HAP-1 (cell line): ENCODE results near the gene MEN1.
"Not testable (repeated sequence)": the region's sequence is repeated elsewhere in the genome, so short reads cannot be mapped to it uniquely, and the experiment has no call there.

Experiments used
- DNase-seq, 2 experiments: peaks; one replicate each; pipeline ENCODE4 v3.0.0-alpha.2; 2016 to 2020; ENCODE audit warnings: low spot score in 2 of 2
- H3K27me3 ChIP-seq: fragments of 250-450 bp; sonication (Bioruptor Pico); 2 replicates; pipeline ENCODE4 v1.5.1; 2020; ENCODE audit warnings: low read depth, mild to moderate bottlenecking, moderate library complexity
- H3K36me3 ChIP-seq: fragments of 250-450 bp; sonication (Bioruptor Pico); replicated peaks from 2 replicates; pipeline ENCODE4 v1.5.1; 2020; ENCODE audit warnings: mild to moderate bottlenecking
- H3K4me1 ChIP-seq: fragments of 250-450 bp; sonication (Bioruptor Pico); 2 replicates; pipeline ENCODE4 v1.5.1; 2020; ENCODE audit warnings: mild to moderate bottlenecking
- H3K4me3 ChIP-seq: fragments of 250-450 bp; sonication (Bioruptor Pico); 2 replicates; pipeline ENCODE4 v1.5.1; 2020; ENCODE audit warnings: mild to moderate bottlenecking, moderate library complexity
- H3K9me3 ChIP-seq: fragments of 250-450 bp; sonication (Bioruptor Pico); 2 replicates; pipeline ENCODE4 v1.5.1; 2020; ENCODE audit warnings: mild to moderate bottlenecking, moderate library complexity
- in situ Hi-C: fragments of 300-500 bp; cut with MboI; formaldehyde crosslinking; loops from 3 replicates; pipeline ENCODE4 v1.14.3; 2020; ENCODE audit warnings: low sequenced_read_pairs, inconsistent platforms, mixed read lengths

Gene MEN1

DNA sequence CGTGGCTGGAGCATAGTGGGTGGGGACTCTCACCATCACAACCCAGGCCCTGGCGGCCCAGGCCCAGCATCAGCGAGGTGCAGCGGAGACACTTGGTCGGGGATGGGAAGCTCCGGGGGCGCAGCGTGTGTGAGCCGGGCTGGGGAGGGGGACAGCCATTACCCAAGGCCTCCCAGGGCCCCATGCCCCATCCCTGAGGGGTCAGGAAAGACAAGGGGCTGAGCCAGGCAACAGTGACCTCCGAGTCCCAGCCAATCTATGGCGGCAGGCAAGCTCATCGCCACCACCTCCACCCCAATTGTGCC lies 22.8 kb upstream of the MEN1 start:
- H3K9me3 ChIP-seq: no peaks in the 10 kb centered on the region
- no peaks in the 10 kb centered on the region for H3K36me3 ChIP-seq
- in situ Hi-C loops: no loop called here

GRCh38 chr11:64832467-64833197 lies 22.3 kb upstream of the MEN1 start:
- no peak for DNase-seq
- Histone ChIP-seq H3K4me3 (no peak overlapping the region), H3K36me3 (no peaks in the 10 kb centered on the region), H3K27me3 (no peaks in the 10 kb centered on the region), H3K9me3 (no peaks in the 10 kb centered on the region), H3K4me1 (no peaks in the 10 kb centered on the region)
- in situ Hi-C loops: no loop called here

More for the DNA sequence above, 22.8 kb upstream of the MEN1 start:
- H3K4me3 ChIP-seq: no peak overlapping the region
- H3K27me3 ChIP-seq: no peaks in the 10 kb centered on the region
- H3K4me1 ChIP-seq: no peaks in the 10 kb centered on the region
- no peak for DNase-seq

- Histone ChIP-seq H3K36me3 (no peaks in the 10 kb centered on the region), H3K4me1 (no peaks in the 10 kb centered on the region), H3K4me3 (no peak overlapping the region), H3K9me3 (no peaks in the 10 kb centered on the region), H3K27me3 (no peaks in the 10 kb centered on the region)
- DNase-seq: no peak
- in situ Hi-C loops: no loop called here
Measured at GRCh38 chr11:64831411-64831891, 21.1 kb upstream of the MEN1 start.

GRCh38 chr11:64829536-64830251 lies 19.3 kb upstream of the MEN1 start:
- Histone ChIP-seq H3K4me3 (no peak overlapping the region), H3K4me1 (no peaks in the 10 kb centered on the region), H3K9me3 (no peaks in the 10 kb centered on the region), H3K27me3 (no peaks in the 10 kb centered on the region), H3K36me3 (no peaks in the 10 kb centered on the region)
- no peak for DNase-seq
- in situ Hi-C loops: no loop called here

DNA sequence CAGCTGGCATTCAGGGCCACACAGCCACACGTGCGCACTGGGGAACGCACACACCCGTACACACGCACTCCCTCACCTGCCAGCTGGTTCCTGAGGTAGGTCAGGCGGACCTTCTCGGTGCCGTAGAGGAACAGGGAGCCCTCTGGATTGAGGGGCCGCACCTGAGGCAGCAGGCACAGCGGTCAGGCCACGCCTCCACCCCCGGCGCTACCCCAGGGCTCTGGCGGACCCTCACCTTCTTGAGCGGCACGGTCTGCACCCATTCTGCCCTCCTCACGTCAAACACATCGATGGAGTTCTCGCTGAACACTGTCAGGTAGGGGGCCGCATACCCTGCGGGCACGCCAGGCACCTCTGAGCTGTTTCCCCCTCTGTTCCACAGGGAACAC lies 17.1 kb upstream of the MEN1 start:
- no peak for DNase-seq
- Histone ChIP-seq H3K27me3 (no peaks in the 10 kb centered on the region), H3K9me3 (no peaks in the 10 kb centered on the region), H3K4me1 (no peaks in the 10 kb centered on the region), H3K36me3 (no peaks in the 10 kb centered on the region), H3K4me3 (no peak overlapping the region)
- in situ Hi-C loops: no loop called here

- Histone ChIP-seq H3K9me3 (no peaks in the 10 kb centered on the region), H3K36me3 (no peaks in the 10 kb centered on the region), H3K4me3 (no peak overlapping the region), H3K27me3 (no peaks in the 10 kb centered on the region), H3K4me1 (no peaks in the 10 kb centered on the region)
- DNase-seq: no peak
- in situ Hi-C loops: no loop called here
Measured at GRCh38 chr11:64826578-64827450, 16.5 kb upstream of the MEN1 start.

GRCh38 chr11:64826062-64826461 lies 15.7 kb upstream of the MEN1 start:
- Histone ChIP-seq H3K36me3 (no peaks in the 10 kb centered on the region), H3K4me3 (no peak overlapping the region), H3K4me1 (no peaks in the 10 kb centered on the region), H3K27me3 (no peaks in the 10 kb centered on the region), H3K9me3 (no peaks in the 10 kb centered on the region)
- in situ Hi-C loops: no loop called here
- DNase-seq: no peak

GRCh38 chr11:64823568-64824119 lies 13.3 kb upstream of the MEN1 start:
- no peak overlapping the region for H3K4me3 ChIP-seq
- in situ Hi-C loops: no loop called here
- DNase-seq: no peak
- H3K4me1 ChIP-seq: no peaks in the 10 kb centered on the region
- no peaks in the 10 kb centered on the region for H3K9me3 ChIP-seq
- no peaks in the 10 kb centered on the region for H3K36me3 ChIP-seq
- H3K27me3 ChIP-seq: no peaks in the 10 kb centered on the region

DNA sequence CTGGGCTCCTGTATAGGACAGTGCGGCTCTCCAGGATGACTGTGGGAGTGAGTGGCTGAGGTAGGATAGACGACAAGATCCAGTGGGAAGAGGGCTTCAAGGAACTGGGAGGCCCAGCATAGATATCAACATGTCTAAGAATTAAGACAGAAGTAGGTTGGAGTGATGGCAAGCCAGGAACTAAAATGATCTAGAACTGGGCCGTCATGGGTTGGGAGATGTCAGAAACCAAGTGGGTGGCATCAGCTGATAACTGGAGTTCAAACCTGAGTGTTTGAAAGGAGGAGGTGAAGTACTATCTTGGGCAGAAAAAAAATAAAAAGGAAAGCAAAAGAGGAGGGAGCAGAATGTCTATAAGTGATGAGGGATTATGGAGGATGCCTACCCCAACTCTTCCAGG lies 7.1 kb upstream of the MEN1 start:
- Histone ChIP-seq H3K27me3 (no peaks in the 10 kb centered on the region), H3K9me3 (no peaks in the 10 kb centered on the region), H3K4me3 (no peak overlapping the region), H3K36me3 (no peaks in the 10 kb centered on the region), H3K4me1 (no peaks in the 10 kb centered on the region)
- in situ Hi-C loops: no loop called here
- DNase-seq: no peak

DNA sequence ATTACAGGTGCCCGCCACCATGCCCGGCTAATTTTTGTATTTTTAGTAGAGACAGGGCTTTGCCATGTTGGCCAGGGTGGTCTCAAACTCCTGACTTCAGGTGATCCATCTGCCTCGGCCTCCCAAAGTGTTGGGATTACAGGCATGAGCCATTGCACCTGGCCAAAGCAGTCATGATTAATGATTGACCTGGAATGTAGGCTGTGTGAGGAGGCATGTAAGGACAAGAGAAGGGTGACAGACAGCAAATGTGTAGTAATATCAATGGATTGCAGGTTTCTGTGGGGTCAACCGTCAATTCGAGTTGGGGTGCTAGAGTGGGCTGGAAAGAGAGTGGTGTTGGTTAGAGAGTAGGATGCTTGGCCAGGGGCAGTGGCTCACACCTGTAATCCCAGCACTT lies 5.1 kb upstream of the MEN1 start:
- H3K27me3 ChIP-seq, H3K9me3 ChIP-seq, in situ Hi-C loops, DNase-seq, H3K4me1 ChIP-seq, H3K4me3 ChIP-seq, H3K36me3 ChIP-seq: not testable (repeated sequence)

DNA sequence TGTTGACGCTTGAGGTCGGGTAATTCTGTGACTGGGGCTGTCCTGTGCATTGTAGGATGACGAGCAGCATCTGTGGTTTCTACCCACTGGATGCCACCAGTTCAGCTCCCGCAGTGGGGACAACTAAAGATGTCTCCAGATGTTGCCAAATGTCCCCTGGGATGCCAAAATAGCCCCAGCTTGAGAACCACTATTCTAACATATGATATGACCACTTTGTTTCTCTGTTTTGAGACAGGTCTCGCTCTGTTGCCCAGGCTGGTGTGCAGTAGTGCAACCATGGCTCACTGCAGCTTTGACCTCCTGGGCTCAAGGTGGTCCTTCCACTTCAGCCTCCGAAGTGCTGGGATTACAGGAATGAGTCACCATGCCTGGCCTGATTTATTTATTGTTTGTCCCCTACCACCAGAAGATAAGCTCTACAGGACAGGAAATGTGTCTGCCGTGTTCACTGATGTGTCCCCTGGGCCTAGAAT lies 4.4 kb upstream of the MEN1 start:
- in situ Hi-C loops: no loop called here
- H3K9me3 ChIP-seq: no peaks in the 10 kb centered on the region
- no peaks in the 10 kb centered on the region for H3K4me1 ChIP-seq
- no peaks in the 10 kb centered on the region for H3K27me3 ChIP-seq
- H3K36me3 ChIP-seq: no peaks in the 10 kb centered on the region
- no peak overlapping the region for H3K4me3 ChIP-seq
- no peak for DNase-seq

DNA sequence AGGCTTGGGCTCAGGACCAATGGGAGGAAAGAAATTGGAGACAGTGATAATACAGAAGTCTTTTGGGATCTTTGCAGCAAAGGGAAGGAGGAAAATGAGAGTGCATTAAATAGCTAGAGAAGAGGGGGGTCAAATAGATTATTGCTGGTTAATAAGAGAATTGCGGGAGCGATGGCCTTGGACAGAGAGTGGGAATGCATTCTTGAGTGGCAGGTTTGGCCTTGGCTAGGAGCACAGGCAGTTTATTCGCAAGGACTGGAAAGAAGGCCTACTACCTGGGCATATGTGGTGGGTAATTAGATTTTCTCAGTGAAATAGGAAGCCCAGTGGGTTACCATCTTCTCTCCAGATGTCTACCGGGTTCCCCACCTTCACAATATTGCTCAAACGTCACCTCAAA lies 3.5 kb upstream of the MEN1 start:
- Histone ChIP-seq H3K4me1 (peaks cover 5% of the 10 kb centered on the region; the same call in 1 of the 2 replicates), H3K27me3 (no peaks in the 10 kb centered on the region), H3K4me3 (no peak overlapping the region), H3K9me3 (no peaks in the 10 kb centered on the region), H3K36me3 (no peaks in the 10 kb centered on the region)
- DNase-seq: no peak
- in situ Hi-C loops: no loop called here

DNA sequence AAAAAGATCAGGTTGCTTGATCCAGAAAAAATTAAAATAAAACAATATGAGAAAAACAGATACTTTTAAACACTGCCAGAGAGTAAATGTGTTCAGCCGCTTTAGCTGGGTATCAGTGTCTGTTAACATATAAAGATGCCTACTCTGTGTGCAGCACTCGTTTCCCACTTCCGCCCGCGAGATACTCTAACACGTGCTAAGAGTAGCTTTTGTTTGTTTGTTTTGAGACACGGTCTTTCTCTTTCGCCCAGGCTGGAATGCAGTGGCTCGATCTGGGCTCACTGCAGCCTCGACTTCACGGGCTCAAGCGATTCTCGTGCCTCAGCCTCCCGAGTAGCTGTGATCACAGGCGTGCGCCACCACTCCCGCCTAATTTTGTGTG lies 531 bp upstream of the MEN1 start:
- Histone ChIP-seq H3K4me1 (peaks cover 5% of the 10 kb centered on the region; the same call in 1 of the 2 replicates), H3K36me3 (peaks cover 11% of the 10 kb centered on the region), H3K4me3 (peak overlapping the region; percentile 92), H3K27me3 (no peaks in the 10 kb centered on the region), H3K9me3 (no peaks in the 10 kb centered on the region)
- in situ Hi-C loops: no loop called here
- no peak for DNase-seq
